M059J (cell line): ENCODE measurements around the gene CAPZB. TPM values are rescaled to one million over a fixed set of nuclear protein-coding genes. Genes with fewer than 3 reads are reported as not detected.
"Not testable (repeated sequence)": the region's sequence is repeated elsewhere in the genome, so short reads cannot be mapped to it uniquely, and the experiment has no call there.

Source experiments
- DNase-seq: peaks from one replicate; pipeline ENCODE4 v3.0.0-alpha.2; 2012; ENCODE audit warnings: low read depth
- total RNA-seq: library from RNA; depleted of rRNA; stranded (reverse); fragments of >200 nt; shearing (Covaris generic); gene quantifications from 2 replicates; pipeline ENCODE4 v1.2.3, GENCODE V29; 2014; rRNA removed

The CAPZB gene
- total RNA-seq, 1 experiment from 2014 or later: 192 TPM

GRCh38 chr1:19310720-19311502 is 174.4 kb downstream of the CAPZB start:
- peak; percentile 34 for DNase-seq

DNA sequence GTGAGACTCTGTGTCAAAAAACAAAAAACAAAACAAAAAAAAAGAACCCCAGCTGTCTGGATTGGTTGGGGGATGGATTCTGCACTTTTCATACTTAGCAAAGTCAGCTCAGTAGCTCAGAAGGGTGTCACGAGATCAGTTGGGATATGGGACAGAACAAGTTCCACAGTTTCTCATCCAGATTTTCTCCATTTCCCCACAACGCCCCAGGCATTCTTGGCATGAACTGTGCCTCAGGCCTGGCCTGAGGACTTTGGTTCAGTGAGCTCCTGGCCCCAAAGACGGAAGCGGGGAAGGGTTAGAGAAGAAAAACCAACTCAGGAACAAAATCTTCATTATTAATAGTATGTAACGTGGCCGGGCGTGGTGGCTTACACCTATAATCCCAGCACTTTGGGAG is 175.3 kb downstream of the CAPZB start:
- no peak for DNase-seq

- peak; percentile 80 for DNase-seq
These were observed 176.1 kb downstream of the CAPZB start for GRCh38 chr1:19309123-19309813.

GRCh38 chr1:19308509-19308907 is 176.8 kb downstream of the CAPZB start:
- DNase-seq: no peak

GRCh38 chr1:19307794-19308508 is 177.4 kb downstream of the CAPZB start:
- no peak for DNase-seq

- DNase-seq: no peak
These were observed 178.4 kb downstream of the CAPZB start for GRCh38 chr1:19306941-19307340.

DNA sequence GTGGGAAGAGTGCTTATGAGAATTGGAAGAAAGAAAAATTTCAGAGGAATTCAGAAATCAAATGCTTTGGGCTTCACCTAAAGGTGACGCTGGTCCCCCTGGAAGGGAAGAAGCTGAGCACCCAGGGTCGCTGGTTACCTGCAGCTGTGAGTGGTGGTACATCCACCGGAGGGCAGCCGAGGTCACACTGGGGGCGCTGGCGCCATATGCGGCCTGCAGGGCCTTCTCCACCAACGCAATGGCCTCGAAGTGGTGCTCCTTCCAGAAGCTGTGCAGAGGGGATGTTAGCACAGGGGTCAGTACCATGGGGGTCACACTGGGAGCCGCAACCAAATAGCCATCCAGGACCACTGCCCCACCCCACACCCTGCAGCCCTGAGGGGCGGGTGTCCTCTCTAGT is 179.5 kb downstream of the CAPZB start:
- DNase-seq: no peak

DNA sequence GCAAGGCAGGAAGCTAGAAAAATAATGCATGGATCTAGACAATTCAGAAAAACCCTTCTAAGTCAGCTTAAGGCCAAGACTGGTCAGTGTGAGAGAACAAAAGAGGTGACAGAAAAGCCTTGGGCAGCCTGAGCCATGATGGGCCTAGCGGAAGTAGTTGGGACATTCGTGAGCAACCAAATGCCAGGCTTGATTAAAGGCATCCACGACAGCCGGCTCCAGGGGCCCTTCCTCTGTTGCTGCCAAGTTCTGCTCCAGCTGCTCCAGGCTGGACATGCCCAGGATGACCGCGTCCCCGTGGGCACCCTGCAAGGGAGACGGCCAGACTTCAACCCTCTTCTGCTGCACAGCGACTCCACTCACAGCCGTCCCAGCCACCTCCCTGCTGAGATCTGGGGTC is 181.3 kb downstream of the CAPZB start:
- not testable (repeated sequence) for DNase-seq

- no peak for DNase-seq
These were observed 185.1 kb downstream of the CAPZB start for GRCh38 chr1:19300211-19300610.

GRCh38 chr1:19294638-19295037 is 190.7 kb downstream of the CAPZB start:
- DNase-seq: no peak

- no peak for DNase-seq
These were observed 196.1 kb downstream of the CAPZB start for GRCh38 chr1:19289244-19289643.

Other genes starting within 250 kb of the CAPZB start
- gene EMC1, start 234.0 kb downstream of the CAPZB start, total RNA-seq: 118 and 120 TPM in 2 replicates
- 34.9 and 35.0 TPM in 2 replicates for gene MRTO4, start 233.7 kb downstream of the CAPZB start, total RNA-seq
- gene AKR7A3, start 196.8 kb downstream of the CAPZB start, total RNA-seq: 0.37 TPM in 1 of 2 replicates, not detected in the other
- 110 and 121 TPM in 2 replicates for gene AKR7A2, start 173.4 kb downstream of the CAPZB start, total RNA-seq
- 16.2 and 26.3 TPM in 2 replicates for gene SLC66A1, start 173.2 kb downstream of the CAPZB start, total RNA-seq
- gene NBL1, start 158.8 kb upstream of the CAPZB start, total RNA-seq: 30.7 and 36.9 TPM in 2 replicates
- gene HTR6, start 179.3 kb upstream of the CAPZB start, total RNA-seq: not detected in 2 replicates